ENCODE data around the gene PKIG.

Gene PKIG

DNA sequence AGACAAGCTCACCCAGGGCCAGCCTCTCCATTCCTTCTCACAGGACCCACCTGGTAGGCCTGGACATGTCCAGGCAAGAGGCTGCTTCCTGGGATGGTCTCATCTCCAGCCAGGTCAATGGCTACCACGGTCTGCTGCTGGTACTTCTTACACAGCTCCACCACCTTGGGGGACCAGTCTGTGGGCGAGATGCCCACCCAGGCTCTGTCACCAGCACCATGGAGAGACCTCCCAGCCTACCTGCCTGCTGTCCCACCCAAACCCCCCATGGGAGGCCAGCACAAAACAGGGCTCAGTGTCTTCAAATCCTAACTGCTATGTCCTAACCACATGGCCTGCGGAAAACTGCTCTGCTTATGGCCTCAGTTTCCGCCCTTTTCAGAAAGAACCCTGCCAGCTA is 41.8 kb downstream of the PKIG start:
- Histone ChIP-seq H3K9me3 (ENCODE audit: control insufficient read depth, low read length) (no peaks in the 10 kb centered on the region), H3K27me3 (replicated peaks; ENCODE audit: control insufficient read depth, insufficient read depth, low read length, poor library complexity, severe bottlenecking) (no peaks in the 10 kb centered on the region), H3K27ac (ENCODE audit: insufficient read depth, low read length, poor library complexity, severe bottlenecking) (no peak overlapping the region), H3K4me1 (ENCODE audit: control insufficient read depth, insufficient read depth, low read length, poor library complexity, severe bottlenecking) (no peaks in the 10 kb centered on the region), H3K36me3 (ENCODE audit: control insufficient read depth, insufficient read depth, low read length) (peaks cover 80% of the 10 kb centered on the region), H3K4me3 (ENCODE audit: insufficient read depth, low read depth, low read length, poor library complexity, severe bottlenecking) (no peak overlapping the region)
- DNase-seq = no peak

DNA sequence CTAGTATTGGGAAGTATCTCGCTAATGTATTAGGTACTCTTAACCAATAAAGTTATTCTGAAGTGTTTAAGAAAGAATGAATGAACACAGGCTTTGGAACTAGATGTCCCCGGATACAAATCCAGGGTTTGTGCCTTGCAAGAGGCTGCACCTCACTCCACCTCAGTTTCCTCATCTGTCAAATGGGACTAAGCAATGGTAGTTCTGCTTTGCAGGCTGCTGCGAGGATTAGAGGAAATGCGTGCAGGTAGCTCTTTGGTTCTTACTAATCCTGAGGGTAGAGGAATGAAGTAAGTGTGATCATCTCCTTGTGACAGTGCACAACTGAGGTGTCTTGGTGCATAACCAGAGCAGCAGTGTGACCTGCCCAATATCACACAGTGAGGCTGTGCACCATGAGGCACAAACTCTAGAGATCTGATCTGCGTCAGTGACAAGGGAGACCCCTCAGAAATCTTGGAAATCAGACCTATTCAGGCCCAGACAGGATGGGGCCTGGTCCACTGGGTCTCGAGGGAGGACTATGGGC is 42.4 kb downstream of the PKIG start:
- Histone ChIP-seq H3K36me3 (ENCODE audit: control insufficient read depth, insufficient read depth, low read length) (peaks cover 78% of the 10 kb centered on the region), H3K4me1 (ENCODE audit: control insufficient read depth, insufficient read depth, low read length, poor library complexity, severe bottlenecking) (no peaks in the 10 kb centered on the region), H3K4me3 (ENCODE audit: insufficient read depth, low read depth, low read length, poor library complexity, severe bottlenecking) (no peak overlapping the region), H3K27ac (ENCODE audit: insufficient read depth, low read length, poor library complexity, severe bottlenecking) (no peak overlapping the region), H3K9me3 (ENCODE audit: control insufficient read depth, low read length) (no peaks in the 10 kb centered on the region), H3K27me3 (replicated peaks; ENCODE audit: control insufficient read depth, insufficient read depth, low read length, poor library complexity, severe bottlenecking) (no peaks in the 10 kb centered on the region)
- DNase-seq = no peak

DNA sequence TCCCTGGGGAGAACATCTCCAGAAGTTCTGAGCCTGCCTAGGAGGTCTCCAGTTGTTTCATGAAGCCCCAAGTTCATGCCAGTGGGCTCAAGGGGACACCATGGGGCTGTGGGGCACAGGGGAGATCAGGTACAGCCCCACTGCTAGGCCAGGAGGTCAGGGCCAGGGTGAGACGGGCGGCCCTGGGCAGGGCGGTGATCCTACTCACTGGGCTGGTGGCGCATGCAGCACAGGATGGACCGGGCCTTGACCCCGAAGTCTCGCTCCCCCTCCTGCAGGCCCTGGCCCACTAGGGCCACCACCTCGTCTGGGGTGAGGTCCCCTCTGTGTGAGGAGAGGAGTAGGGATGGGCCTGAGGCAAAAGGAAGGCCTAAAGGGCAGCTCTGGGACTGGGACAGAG is 43.0 kb downstream of the PKIG start:
- Histone ChIP-seq H3K4me1 (ENCODE audit: control insufficient read depth, insufficient read depth, low read length, poor library complexity, severe bottlenecking) (no peaks in the 10 kb centered on the region), H3K27ac (ENCODE audit: insufficient read depth, low read length, poor library complexity, severe bottlenecking) (no peak overlapping the region), H3K4me3 (ENCODE audit: insufficient read depth, low read depth, low read length, poor library complexity, severe bottlenecking) (no peak overlapping the region), H3K9me3 (ENCODE audit: control insufficient read depth, low read length) (no peaks in the 10 kb centered on the region), H3K36me3 (ENCODE audit: control insufficient read depth, insufficient read depth, low read length) (peaks cover 73% of the 10 kb centered on the region), H3K27me3 (replicated peaks; ENCODE audit: control insufficient read depth, insufficient read depth, low read length, poor library complexity, severe bottlenecking) (no peaks in the 10 kb centered on the region)
- DNase-seq = no peak

DNA sequence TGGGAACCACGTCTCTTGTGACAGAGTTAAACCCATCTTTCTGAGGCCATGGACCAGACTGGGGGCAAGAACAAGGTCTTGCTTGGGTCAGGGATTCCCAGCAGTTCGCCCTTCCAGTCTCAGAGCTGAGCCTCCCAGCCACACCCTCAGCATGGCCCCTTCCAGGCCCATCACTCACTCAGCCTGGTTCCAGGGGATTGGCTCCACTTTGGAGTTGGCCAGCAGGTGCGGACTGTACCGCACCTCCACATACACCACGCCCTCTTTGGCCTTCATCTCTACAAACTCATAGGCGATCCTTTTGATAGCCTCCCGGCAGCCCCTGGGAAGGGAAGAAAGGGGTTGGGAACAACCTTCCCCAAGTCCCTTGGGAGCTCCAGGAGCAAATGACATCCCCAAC is 43.9 kb downstream of the PKIG start:
- no peak for DNase-seq
- no peaks in the 10 kb centered on the region for H3K4me1 ChIP-seq (ENCODE audit: control insufficient read depth, insufficient read depth, low read length, poor library complexity, severe bottlenecking)
- no peaks in the 10 kb centered on the region for H3K9me3 ChIP-seq (ENCODE audit: control insufficient read depth, low read length)
- H3K36me3 ChIP-seq (ENCODE audit: control insufficient read depth, insufficient read depth, low read length) = peaks cover 65% of the 10 kb centered on the region
- H3K27ac ChIP-seq (ENCODE audit: insufficient read depth, low read length, poor library complexity, severe bottlenecking) = no peak overlapping the region
- no peak overlapping the region for H3K4me3 ChIP-seq (ENCODE audit: insufficient read depth, low read depth, low read length, poor library complexity, severe bottlenecking)
- no peaks in the 10 kb centered on the region for H3K27me3 ChIP-seq (replicated peaks; ENCODE audit: control insufficient read depth, insufficient read depth, low read length, poor library complexity, severe bottlenecking)

DNA sequence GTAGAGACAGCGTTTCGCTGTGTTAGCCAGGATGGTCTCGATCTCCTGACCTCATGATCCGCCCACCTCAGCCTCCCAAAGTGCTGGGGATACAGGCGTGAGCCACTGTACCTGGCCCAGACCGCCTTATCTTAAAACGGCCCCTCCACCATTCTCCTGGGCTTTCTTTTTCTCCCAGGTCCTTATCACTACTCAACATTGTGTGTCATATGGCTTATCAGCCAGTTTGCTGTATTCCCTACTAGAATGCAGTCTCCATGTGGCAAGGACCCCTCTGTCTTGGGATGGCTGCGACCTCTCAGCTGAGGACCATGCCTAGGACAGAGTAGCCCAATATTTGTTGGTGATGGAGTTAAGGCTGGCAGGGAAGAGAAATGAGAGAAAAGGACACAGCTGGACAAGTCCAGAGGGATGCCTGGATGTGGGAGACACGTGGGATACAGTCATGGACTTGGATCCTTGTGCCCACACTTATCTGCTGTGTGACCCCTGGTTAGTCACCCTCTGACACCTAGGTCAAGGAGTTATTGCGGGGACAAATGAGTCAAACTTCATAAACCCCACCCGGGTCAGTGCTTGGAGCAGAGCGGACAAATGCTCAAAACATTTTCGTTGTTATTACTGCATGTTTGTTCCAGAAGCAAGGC is 45.1 kb downstream of the PKIG start:
- Histone ChIP-seq H3K4me1 (ENCODE audit: control insufficient read depth, insufficient read depth, low read length, poor library complexity, severe bottlenecking) (no peaks in the 10 kb centered on the region), H3K36me3 (ENCODE audit: control insufficient read depth, insufficient read depth, low read length) (peaks cover 53% of the 10 kb centered on the region), H3K9me3 (ENCODE audit: control insufficient read depth, low read length) (no peaks in the 10 kb centered on the region), H3K27me3 (replicated peaks; ENCODE audit: control insufficient read depth, insufficient read depth, low read length, poor library complexity, severe bottlenecking) (no peaks in the 10 kb centered on the region), H3K27ac (ENCODE audit: insufficient read depth, low read length, poor library complexity, severe bottlenecking) (no peak overlapping the region), H3K4me3 (ENCODE audit: insufficient read depth, low read depth, low read length, poor library complexity, severe bottlenecking) (no peak overlapping the region)
- DNase-seq = no peak

DNA sequence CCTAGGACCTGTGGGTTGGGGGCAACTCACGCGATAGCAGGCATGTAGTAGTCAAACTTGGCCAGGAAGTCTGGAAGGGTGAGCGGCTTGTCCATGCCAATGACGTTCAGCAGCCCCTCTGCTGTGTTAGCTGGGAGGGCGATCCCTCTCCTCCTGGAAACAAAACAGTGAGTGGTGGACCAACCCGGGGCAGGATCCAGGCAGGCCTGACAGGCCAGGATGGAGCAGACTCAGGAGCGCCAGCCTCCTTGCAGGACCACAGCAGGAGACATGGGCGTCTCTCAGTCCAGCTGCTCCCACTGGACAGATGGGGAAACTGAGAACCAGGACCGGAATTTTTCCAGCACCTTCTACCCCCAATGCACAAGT is 46.6 kb downstream of the PKIG start:
- Histone ChIP-seq H3K4me3 (ENCODE audit: insufficient read depth, low read depth, low read length, poor library complexity, severe bottlenecking) (no peak overlapping the region), H3K9me3 (ENCODE audit: control insufficient read depth, low read length) (no peaks in the 10 kb centered on the region), H3K27ac (ENCODE audit: insufficient read depth, low read length, poor library complexity, severe bottlenecking) (no peak overlapping the region), H3K36me3 (ENCODE audit: control insufficient read depth, insufficient read depth, low read length) (peaks cover 44% of the 10 kb centered on the region), H3K4me1 (ENCODE audit: control insufficient read depth, insufficient read depth, low read length, poor library complexity, severe bottlenecking) (no peaks in the 10 kb centered on the region), H3K27me3 (replicated peaks; ENCODE audit: control insufficient read depth, insufficient read depth, low read length, poor library complexity, severe bottlenecking) (no peaks in the 10 kb centered on the region)
- DNase-seq = no peak

DNA sequence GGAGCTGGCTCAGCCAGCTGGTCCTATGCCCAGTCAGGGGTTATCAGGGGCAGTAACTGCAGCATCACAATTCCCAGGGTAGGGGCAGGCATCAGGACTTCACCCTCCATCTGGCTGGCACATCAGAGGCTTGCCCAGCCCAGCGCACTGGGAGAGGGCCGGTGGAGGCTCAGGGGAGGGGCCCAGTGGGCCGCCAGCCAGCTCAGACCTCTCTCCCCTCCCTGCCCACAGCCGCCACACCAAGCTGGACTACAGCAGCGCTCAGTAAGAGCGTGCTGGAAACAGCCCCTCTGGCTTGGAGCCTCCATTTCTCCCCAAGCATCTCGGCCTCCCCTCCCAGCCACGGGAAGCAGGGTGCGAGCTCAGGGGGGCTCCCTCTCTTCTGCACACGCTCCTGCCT is 47.2 kb downstream of the PKIG start:
- no peaks in the 10 kb centered on the region for H3K27me3 ChIP-seq (replicated peaks; ENCODE audit: control insufficient read depth, insufficient read depth, low read length, poor library complexity, severe bottlenecking)
- H3K27ac ChIP-seq (ENCODE audit: insufficient read depth, low read length, poor library complexity, severe bottlenecking) = no peak overlapping the region
- no peak overlapping the region for H3K4me3 ChIP-seq (ENCODE audit: insufficient read depth, low read depth, low read length, poor library complexity, severe bottlenecking)
- no peaks in the 10 kb centered on the region for H3K9me3 ChIP-seq (ENCODE audit: control insufficient read depth, low read length)
- H3K4me1 ChIP-seq (ENCODE audit: control insufficient read depth, insufficient read depth, low read length, poor library complexity, severe bottlenecking) = no peaks in the 10 kb centered on the region
- no peak for DNase-seq
- peaks cover 44% of the 10 kb centered on the region for H3K36me3 ChIP-seq (ENCODE audit: control insufficient read depth, insufficient read depth, low read length)

DNA sequence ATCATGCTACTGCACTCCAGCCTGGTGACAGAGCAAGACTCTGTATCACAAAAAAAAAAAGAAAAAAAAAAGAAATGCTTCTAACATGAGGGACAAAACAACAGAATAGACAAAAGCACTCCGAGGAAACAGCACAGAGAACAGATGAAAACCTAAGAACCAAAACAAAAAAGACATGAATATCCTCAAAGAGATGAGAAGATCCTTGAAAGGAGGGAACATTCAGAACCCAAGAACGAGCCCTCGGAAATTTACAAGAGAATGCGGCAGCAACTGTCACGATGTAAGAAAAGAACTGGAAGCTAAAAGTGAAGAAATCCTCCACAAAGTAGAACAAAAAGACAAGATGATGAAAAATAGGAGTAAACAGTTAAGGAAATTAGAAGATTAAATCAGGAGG is 47.9 kb downstream of the PKIG start:
- Histone ChIP-seq H3K27me3 (replicated peaks; ENCODE audit: control insufficient read depth, insufficient read depth, low read length, poor library complexity, severe bottlenecking) (no peaks in the 10 kb centered on the region), H3K27ac (ENCODE audit: insufficient read depth, low read length, poor library complexity, severe bottlenecking) (no peak overlapping the region), H3K4me3 (ENCODE audit: insufficient read depth, low read depth, low read length, poor library complexity, severe bottlenecking) (no peak overlapping the region), H3K9me3 (ENCODE audit: control insufficient read depth, low read length) (no peaks in the 10 kb centered on the region), H3K4me1 (ENCODE audit: control insufficient read depth, insufficient read depth, low read length, poor library complexity, severe bottlenecking) (no peaks in the 10 kb centered on the region), H3K36me3 (ENCODE audit: control insufficient read depth, insufficient read depth, low read length) (peaks cover 44% of the 10 kb centered on the region)
- DNase-seq = no peak

DNA sequence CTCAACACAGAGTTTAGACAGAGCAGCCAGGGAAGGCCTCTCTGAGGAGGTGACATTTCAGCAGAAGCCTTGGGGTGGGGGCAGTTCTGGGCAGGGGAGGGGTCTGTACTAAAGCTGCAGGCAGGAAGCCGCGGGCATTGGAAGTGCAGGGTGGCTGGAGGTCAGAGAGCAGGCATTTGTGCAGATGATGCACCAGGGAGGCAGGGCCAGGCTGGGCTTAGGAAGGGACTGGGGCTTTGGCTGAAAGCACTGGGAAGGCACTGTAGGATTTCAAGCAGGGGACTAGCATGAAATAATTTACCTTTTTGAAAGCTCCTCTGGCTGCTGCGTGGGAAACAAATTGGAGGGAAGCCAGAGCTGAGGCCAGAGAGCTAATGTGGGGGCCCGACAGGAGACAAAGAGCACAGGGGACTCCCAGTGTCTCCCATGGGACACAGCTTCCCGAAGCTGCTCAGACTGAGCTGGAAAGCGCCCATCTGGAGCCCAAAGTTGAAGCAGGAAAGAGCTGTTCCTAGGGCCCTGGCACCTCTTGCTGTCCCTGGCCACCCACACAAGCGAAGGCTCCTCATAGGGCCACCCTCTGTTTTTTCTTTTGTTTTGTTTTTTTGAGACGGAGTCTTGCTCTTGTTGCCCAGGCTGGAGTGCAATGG is 49.8 kb downstream of the PKIG start:
- no peaks in the 10 kb centered on the region for H3K9me3 ChIP-seq (ENCODE audit: control insufficient read depth, low read length)
- H3K4me1 ChIP-seq (ENCODE audit: control insufficient read depth, insufficient read depth, low read length, poor library complexity, severe bottlenecking) = no peaks in the 10 kb centered on the region
- H3K4me3 ChIP-seq (ENCODE audit: insufficient read depth, low read depth, low read length, poor library complexity, severe bottlenecking) = no peak overlapping the region
- H3K36me3 ChIP-seq (ENCODE audit: control insufficient read depth, insufficient read depth, low read length) = peaks cover 34% of the 10 kb centered on the region
- H3K27me3 ChIP-seq (replicated peaks; ENCODE audit: control insufficient read depth, insufficient read depth, low read length, poor library complexity, severe bottlenecking) = no peaks in the 10 kb centered on the region
- no peak overlapping the region for H3K27ac ChIP-seq (ENCODE audit: insufficient read depth, low read length, poor library complexity, severe bottlenecking)
- DNase-seq = no peak

DNA sequence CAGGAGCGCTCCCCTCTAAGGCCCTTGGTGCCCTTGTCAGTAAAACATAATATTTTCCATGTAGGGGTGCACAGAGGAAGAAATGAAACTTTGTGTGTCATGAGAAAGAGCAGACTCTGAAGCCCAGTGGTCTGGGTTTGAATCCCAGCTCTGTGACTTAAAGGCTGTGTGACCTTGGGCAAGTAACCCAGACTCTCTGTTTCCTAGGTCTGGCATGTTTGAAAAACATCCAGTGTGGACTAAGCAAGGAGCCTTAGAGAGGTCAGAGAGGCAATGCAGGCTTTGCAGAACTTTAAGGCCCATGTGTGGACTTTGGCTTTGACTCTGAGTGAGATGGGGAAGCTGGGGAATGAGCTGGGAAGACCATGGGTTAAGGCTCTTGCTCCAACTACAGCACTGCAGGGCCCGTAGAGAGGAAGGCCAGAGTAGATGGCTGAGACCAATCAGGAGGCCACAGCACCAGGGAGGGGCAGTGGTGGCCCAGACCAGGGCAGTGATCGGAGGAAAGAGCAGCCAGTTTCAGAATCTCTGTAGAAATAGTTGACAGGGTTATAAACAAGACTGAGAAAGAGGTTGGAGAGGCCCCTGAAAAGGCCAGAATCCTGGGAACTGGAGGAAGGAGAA is 50.9 kb downstream of the PKIG start:
- Histone ChIP-seq H3K36me3 (ENCODE audit: control insufficient read depth, insufficient read depth, low read length) (peaks cover 25% of the 10 kb centered on the region), H3K27ac (ENCODE audit: insufficient read depth, low read length, poor library complexity, severe bottlenecking) (no peak overlapping the region), H3K4me3 (ENCODE audit: insufficient read depth, low read depth, low read length, poor library complexity, severe bottlenecking) (no peak overlapping the region), H3K27me3 (replicated peaks; ENCODE audit: control insufficient read depth, insufficient read depth, low read length, poor library complexity, severe bottlenecking) (no peaks in the 10 kb centered on the region), H3K4me1 (ENCODE audit: control insufficient read depth, insufficient read depth, low read length, poor library complexity, severe bottlenecking) (no peaks in the 10 kb centered on the region), H3K9me3 (ENCODE audit: control insufficient read depth, low read length) (no peaks in the 10 kb centered on the region)
- no peak for DNase-seq
